ENCODE measurements around the gene NAA80.

- TF ChIP-seq, protein P1, sequence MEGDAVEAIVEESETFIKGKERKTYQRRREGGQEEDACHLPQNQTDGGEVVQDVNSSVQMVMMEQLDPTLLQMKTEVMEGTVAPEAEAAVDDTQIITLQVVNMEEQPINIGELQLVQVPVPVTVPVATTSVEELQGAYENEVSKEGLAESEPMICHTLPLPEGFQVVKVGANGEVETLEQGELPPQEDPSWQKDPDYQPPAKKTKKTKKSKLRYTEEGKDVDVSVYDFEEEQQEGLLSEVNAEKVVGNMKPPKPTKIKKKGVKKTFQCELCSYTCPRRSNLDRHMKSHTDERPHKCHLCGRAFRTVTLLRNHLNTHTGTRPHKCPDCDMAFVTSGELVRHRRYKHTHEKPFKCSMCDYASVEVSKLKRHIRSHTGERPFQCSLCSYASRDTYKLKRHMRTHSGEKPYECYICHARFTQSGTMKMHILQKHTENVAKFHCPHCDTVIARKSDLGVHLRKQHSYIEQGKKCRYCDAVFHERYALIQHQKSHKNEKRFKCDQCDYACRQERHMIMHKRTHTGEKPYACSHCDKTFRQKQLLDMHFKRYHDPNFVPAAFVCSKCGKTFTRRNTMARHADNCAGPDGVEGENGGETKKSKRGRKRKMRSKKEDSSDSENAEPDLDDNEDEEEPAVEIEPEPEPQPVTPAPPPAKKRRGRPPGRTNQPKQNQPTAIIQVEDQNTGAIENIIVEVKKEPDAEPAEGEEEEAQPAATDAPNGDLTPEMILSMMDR (IDR thresholded peaks at IDR 0.05) = no peak
- no peak for TF ChIP-seq POLR2A (IDR thresholded peaks at IDR 0.05)
Measured at GRCh38 chr3:50316657-50317242, 17.5 kb upstream of the NAA80 start.
